Measurements from ENCODE around the gene ARMH3.
"Not testable (repeated sequence)": the region's sequence is repeated elsewhere in the genome, so short reads cannot be mapped to it uniquely, and the experiment has no call there.

Gene ARMH3

DNA sequence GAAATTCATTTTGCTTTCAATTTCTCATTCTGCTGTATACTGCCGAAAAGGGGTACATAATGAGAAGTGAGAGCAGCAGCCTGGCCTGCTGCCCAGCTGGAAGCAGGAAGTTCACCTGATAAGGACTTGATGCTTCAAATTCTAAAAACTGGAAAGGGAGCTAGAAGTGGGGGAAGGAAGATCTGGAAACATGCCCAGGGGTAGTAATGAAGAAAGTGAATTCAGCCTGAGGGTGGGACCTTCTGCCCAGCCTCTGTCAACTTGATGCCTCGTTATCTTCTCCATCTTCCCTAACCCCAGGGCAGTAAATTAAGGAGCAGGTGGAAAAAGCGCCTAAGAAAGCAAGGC is 69.4 kb downstream of the ARMH3 start:
- Histone ChIP-seq H3K4me3 (ENCODE audit: low read depth, low read length) (no peak overlapping the region), H3K4me1 (peaks cover 8% of the 10 kb centered on the region; the same call in 1 of the 2 replicates), H3K36me3 (peaks cover 19% of the 10 kb centered on the region), H3K9me3 (no peaks in the 10 kb centered on the region), H3K27me3 (no peaks in the 10 kb centered on the region)
- DNase-seq: peak; percentile 26
- no peak for TF ChIP-seq CTCF (IDR thresholded peaks at IDR 0.05; ENCODE audit: low read depth, low read length)

- not testable (repeated sequence) for H3K4me3 ChIP-seq (ENCODE audit: low read depth, low read length); H3K9me3 ChIP-seq; H3K27me3 ChIP-seq; H3K36me3 ChIP-seq; DNase-seq; H3K4me1 ChIP-seq
Observed at GRCh38 chr10:101980677-101981076, 75.3 kb downstream of the ARMH3 start.

DNA sequence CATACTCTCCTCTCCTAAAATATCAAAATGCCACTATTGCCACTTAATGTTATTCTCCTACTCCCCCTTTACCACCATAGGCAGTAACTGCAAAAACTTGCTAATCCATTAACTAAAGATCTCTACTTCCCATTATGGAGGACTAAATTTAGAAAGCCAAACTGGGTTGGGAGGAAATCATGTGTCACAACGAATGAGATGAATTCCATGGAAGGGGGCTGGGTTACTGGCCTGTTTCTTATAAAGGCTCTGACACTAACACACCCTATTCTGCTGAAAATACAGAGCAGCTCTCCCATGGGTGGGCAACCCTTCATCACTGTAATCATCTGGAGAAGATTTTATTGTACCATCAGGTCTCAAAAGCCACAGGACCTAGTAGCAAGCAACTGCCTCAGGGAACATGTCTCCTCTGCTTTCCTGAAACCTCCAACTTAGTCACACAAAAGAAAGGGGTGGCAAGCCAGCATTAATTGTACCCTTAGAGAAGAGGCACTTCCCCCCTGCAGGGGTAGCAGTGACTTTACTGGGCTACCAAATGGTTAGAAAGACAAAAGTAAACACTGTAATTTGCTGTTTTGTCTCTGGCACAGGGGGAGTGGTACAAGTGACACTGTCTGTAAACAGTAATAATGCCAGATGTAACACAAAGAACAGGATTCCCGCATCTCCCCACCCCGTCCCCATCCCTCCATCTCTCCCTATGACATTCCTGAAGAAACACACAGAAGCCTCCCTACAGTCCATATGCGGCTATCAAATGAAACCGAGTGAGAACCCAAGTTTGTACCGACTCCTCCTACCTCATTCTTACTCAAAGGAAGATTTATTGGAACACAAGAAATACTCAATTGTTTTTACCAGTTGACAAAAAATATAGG is 81.6 kb downstream of the ARMH3 start:
- H3K4me3 ChIP-seq (ENCODE audit: low read depth, low read length): no peak overlapping the region
- H3K4me1 ChIP-seq: no peaks in the 10 kb centered on the region
- H3K36me3 ChIP-seq: peaks cover 3% of the 10 kb centered on the region
- H3K9me3 ChIP-seq: no peaks in the 10 kb centered on the region
- no peak for DNase-seq
- H3K27me3 ChIP-seq: no peaks in the 10 kb centered on the region
- no peak for TF ChIP-seq CTCF (IDR thresholded peaks at IDR 0.05; ENCODE audit: low read depth, low read length)

- Histone ChIP-seq H3K36me3 (peaks cover 3% of the 10 kb centered on the region), H3K4me3 (ENCODE audit: low read depth, low read length) (no peak overlapping the region), H3K4me1 (no peaks in the 10 kb centered on the region), H3K9me3 (no peaks in the 10 kb centered on the region), H3K27me3 (no peaks in the 10 kb centered on the region)
- TF ChIP-seq CTCF (IDR thresholded peaks at IDR 0.05; ENCODE audit: low read depth, low read length): no peak
- DNase-seq: no peak
Observed at GRCh38 chr10:101972761-101973160, 83.2 kb downstream of the ARMH3 start.

- Histone ChIP-seq H3K36me3 (peaks cover 3% of the 10 kb centered on the region), H3K27me3 (no peaks in the 10 kb centered on the region), H3K4me1 (no peaks in the 10 kb centered on the region), H3K4me3 (ENCODE audit: low read depth, low read length) (no peak overlapping the region), H3K9me3 (no peaks in the 10 kb centered on the region)
- TF ChIP-seq CTCF (IDR thresholded peaks at IDR 0.05; ENCODE audit: low read depth, low read length): no peak
- DNase-seq: no peak
Observed at GRCh38 chr10:101969412-101969922, 86.5 kb downstream of the ARMH3 start.

GRCh38 chr10:101968940-101969321 is 87.0 kb downstream of the ARMH3 start:
- Histone ChIP-seq H3K9me3 (no peaks in the 10 kb centered on the region), H3K4me1 (no peaks in the 10 kb centered on the region), H3K27me3 (no peaks in the 10 kb centered on the region), H3K36me3 (peaks cover 3% of the 10 kb centered on the region), H3K4me3 (ENCODE audit: low read depth, low read length) (no peak overlapping the region)
- no peak for TF ChIP-seq CTCF (IDR thresholded peaks at IDR 0.05; ENCODE audit: low read depth, low read length)
- no peak for DNase-seq
